Measurements from ENCODE around the gene PARS2. TPM values are rescaled to one million over a fixed set of nuclear protein-coding genes. Genes with fewer than 3 reads are reported as not detected.

The PARS2 gene
- polyA plus RNA-seq, 1 donor from 2014 or later: 1.9 TPM

DNA sequence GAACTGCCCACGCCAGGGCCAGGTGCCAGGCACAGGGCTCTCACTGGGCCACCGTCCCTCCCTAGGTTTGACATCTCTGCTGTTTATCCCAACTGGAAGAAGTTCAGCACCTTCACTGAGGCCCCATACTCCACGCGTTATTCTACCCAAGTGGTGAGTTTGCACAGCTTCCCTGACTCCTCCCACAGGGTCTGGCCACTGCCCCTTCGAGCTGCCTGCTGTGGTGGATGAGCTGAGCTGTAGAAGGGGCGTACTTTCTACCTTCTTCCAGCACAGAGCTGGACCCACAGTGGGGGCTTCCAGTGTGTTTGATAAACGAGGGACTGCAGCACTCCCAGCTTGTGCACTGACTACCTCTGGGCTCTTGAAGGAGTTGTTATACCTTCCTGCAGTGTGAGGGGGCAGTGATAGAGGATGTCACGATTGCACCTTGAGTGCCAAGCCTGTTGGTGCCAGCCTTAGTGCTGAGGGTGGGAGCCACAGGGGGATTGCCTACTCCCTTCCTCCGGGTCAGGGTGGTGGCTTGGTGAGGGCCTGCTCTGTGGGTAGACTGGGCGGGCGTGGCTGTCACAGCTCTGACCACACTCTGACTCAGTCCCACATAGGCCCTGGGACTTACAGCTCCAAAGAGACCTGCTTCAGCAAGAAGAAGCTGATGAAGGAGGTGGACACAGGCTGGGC is 42.7 kb upstream of the PARS2 start:
- H3K9me2 ChIP-seq (ENCODE audit: insufficient read depth, low read length): no peaks in the 10 kb centered on the region
- H2AFZ ChIP-seq (ENCODE audit: low read depth, low read length): no peak overlapping the region
- H3F3A ChIP-seq (ENCODE audit: insufficient read depth, low read length, poor library complexity, severe bottlenecking): no peaks in the 10 kb centered on the region
- H4K20me1 ChIP-seq (ENCODE audit: insufficient read depth): no peaks in the 10 kb centered on the region
- no peaks in the 10 kb centered on the region for H3K27me3 ChIP-seq (ENCODE audit: insufficient read depth, low read depth, low read length)
- H3K36me3 ChIP-seq (ENCODE audit: insufficient read depth, low read length): no peaks in the 10 kb centered on the region
- no peaks in the 10 kb centered on the region for H3K9me3 ChIP-seq (ENCODE audit: low read length)
- no peak for TF ChIP-seq MXI1 (conservative IDR thresholded peaks at IDR 0.05; ENCODE audit: poor library complexity, severe bottlenecking)
- no peak for TF ChIP-seq TAF1 (IDR thresholded peaks at IDR 0.05; ENCODE audit: low read depth)
- TF ChIP-seq CTCF (IDR thresholded peaks at IDR 0.05; ENCODE audit: poor library complexity, severe bottlenecking): no peak
- TF ChIP-seq, protein P1, sequence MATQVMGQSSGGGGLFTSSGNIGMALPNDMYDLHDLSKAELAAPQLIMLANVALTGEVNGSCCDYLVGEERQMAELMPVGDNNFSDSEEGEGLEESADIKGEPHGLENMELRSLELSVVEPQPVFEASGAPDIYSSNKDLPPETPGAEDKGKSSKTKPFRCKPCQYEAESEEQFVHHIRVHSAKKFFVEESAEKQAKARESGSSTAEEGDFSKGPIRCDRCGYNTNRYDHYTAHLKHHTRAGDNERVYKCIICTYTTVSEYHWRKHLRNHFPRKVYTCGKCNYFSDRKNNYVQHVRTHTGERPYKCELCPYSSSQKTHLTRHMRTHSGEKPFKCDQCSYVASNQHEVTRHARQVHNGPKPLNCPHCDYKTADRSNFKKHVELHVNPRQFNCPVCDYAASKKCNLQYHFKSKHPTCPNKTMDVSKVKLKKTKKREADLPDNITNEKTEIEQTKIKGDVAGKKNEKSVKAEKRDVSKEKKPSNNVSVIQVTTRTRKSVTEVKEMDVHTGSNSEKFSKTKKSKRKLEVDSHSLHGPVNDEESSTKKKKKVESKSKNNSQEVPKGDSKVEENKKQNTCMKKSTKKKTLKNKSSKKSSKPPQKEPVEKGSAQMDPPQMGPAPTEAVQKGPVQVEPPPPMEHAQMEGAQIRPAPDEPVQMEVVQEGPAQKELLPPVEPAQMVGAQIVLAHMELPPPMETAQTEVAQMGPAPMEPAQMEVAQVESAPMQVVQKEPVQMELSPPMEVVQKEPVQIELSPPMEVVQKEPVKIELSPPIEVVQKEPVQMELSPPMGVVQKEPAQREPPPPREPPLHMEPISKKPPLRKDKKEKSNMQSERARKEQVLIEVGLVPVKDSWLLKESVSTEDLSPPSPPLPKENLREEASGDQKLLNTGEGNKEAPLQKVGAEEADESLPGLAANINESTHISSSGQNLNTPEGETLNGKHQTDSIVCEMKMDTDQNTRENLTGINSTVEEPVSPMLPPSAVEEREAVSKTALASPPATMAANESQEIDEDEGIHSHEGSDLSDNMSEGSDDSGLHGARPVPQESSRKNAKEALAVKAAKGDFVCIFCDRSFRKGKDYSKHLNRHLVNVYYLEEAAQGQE (IDR thresholded peaks at IDR 0.05; ENCODE audit: borderline replicate concordance): no peak
- TF ChIP-seq EP300 (conservative IDR thresholded peaks at IDR 0.05; ENCODE audit: poor library complexity, severe bottlenecking): no peak
- no peak for TF ChIP-seq EZH2 (IDR thresholded peaks at IDR 0.05; ENCODE audit: borderline replicate concordance, insufficient read depth, low read length, poor library complexity, severe bottlenecking)
- no peak for TF ChIP-seq SMC3 (conservative IDR thresholded peaks at IDR 0.05; ENCODE audit: poor library complexity)
- TF ChIP-seq RAD21 (conservative IDR thresholded peaks at IDR 0.05): no peak
- H3K4me3 ChIP-seq (ENCODE audit: low read length): no peak overlapping the region
- H3K4me2 ChIP-seq (ENCODE audit: low read length): no peak overlapping the region
- H3K79me2 ChIP-seq (replicated peaks; ENCODE audit: insufficient read depth, low read length): no peaks in the 10 kb centered on the region
- H3K9ac ChIP-seq (ENCODE audit: low read length): no peak overlapping the region
- H3K27ac ChIP-seq (ENCODE audit: low read length): no peak overlapping the region

DNA sequence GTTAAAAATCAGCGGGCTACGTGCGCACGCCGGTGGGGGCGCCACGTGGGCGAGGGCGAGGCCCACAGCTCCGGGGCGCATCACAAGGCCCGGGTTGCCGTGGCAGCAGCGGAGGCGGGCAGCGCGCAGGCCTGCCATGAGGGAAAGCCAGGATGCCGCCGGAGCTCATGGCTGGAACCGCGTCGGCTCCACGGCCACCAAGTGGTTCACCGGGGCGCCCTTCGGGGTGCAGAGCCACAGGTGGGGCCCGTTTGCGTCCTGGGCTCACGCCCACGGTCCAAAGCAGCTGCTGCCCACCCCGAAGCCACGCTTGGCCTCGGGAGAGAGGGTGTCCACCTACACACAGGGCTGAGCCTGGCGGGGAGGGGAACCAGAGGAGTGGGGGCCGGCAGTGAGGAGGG is 41.7 kb upstream of the PARS2 start:
- Histone ChIP-seq H3K27ac (ENCODE audit: low read length) (no peak overlapping the region), H3K79me2 (replicated peaks; ENCODE audit: insufficient read depth, low read length) (no peaks in the 10 kb centered on the region), H3K9ac (ENCODE audit: low read length) (no peak overlapping the region), H3F3A (ENCODE audit: insufficient read depth, low read length, poor library complexity, severe bottlenecking) (no peaks in the 10 kb centered on the region), H2AFZ (ENCODE audit: low read depth, low read length) (no peak overlapping the region), H3K36me3 (ENCODE audit: insufficient read depth, low read length) (no peaks in the 10 kb centered on the region), H3K27me3 (ENCODE audit: insufficient read depth, low read depth, low read length) (no peaks in the 10 kb centered on the region), H3K9me3 (ENCODE audit: low read length) (no peaks in the 10 kb centered on the region), H3K4me3 (ENCODE audit: low read length) (no peak overlapping the region), H3K9me2 (ENCODE audit: insufficient read depth, low read length) (no peaks in the 10 kb centered on the region), H3K4me2 (ENCODE audit: low read length) (no peak overlapping the region), H4K20me1 (ENCODE audit: insufficient read depth) (no peaks in the 10 kb centered on the region)
- TF ChIP-seq EZH2 (IDR thresholded peaks at IDR 0.05; ENCODE audit: borderline replicate concordance, insufficient read depth, low read length, poor library complexity, severe bottlenecking) (no peak), RAD21 (conservative IDR thresholded peaks at IDR 0.05) (no peak), SMC3 (conservative IDR thresholded peaks at IDR 0.05; ENCODE audit: poor library complexity) (no peak), TAF1 (IDR thresholded peaks at IDR 0.05; ENCODE audit: low read depth) (no peak), MXI1 (conservative IDR thresholded peaks at IDR 0.05; ENCODE audit: poor library complexity, severe bottlenecking) (no peak), CTCF (IDR thresholded peaks at IDR 0.05; ENCODE audit: poor library complexity, severe bottlenecking) (no peak), POLR2AphosphoS5 (IDR thresholded peaks at IDR 0.05) (no peak), EP300 (conservative IDR thresholded peaks at IDR 0.05; ENCODE audit: poor library complexity, severe bottlenecking) (no peak)
- TF ChIP-seq, protein P1 (IDR thresholded peaks at IDR 0.05; ENCODE audit: borderline replicate concordance): no peak
